SK-N-SH (cell line): ENCODE results near the gene UBR3. TPM values are rescaled to one million over a fixed set of nuclear protein-coding genes. Genes with fewer than 3 reads are reported as not detected.
"Not testable (repeated sequence)": the region's sequence is repeated elsewhere in the genome, so short reads cannot be mapped to it uniquely, and the experiment has no call there.

Experiments
- CTCF ChIA-PET: fragments of 300-600, 350-600 bp; formaldehyde crosslinking; extraction: SDS; loops from one replicate; lab custom pipeline; 2021; lab: Yijun Ruan, JAX
- POLR2A ChIA-PET: fragments of 350-600 bp; sonication (Branson Sonifier 250); formaldehyde crosslinking; extraction: SDS; loops from one replicate; lab custom pipeline; 2020; ENCODE audit warnings: antibody characterized with exemption, inconsistent platforms; lab: Yijun Ruan, JAX
- DNase-seq: peaks from one replicate; pipeline ENCODE4 v3.0.0; 2012
- H2AFZ ChIP-seq: fragments of 200-600 bp; sonication (generic); 2 replicates; pipeline ENCODE4 v1.8.1; 2016; ENCODE audit warnings: antibody characterized with exemption, mild to moderate bottlenecking, low read depth
- H3F3A ChIP-seq: fragments of 200-600 bp; sonication (generic); replicated peaks from 2 replicates; pipeline ENCODE3; 2016; ENCODE audit warnings: antibody characterized with exemption, mild to moderate bottlenecking; ENCODE audit not compliant: insufficient read depth
- H3K27ac ChIP-seq, 2 experiments: fragments of 200-500 bp in 1 of 2; fragments of 200-600 bp in 1 of 2; sonication (Bioruptor generic) in 1 of 2; sonication (generic), shearing (Covaris generic) in 1 of 2; 2 replicates each; pipeline versions ENCODE4 v1.5.1 to v1.6.1; 2014 to 2016; ENCODE audit warnings: low read depth in 2 of 2, inconsistent platforms in 1 of 2, low read length in 1 of 2, mild to moderate bottlenecking in 1 of 2, mixed read lengths in 1 of 2
- H3K27me3 ChIP-seq: fragments of 200-600 bp; sonication (generic), shearing (Covaris generic); 2 replicates; pipeline ENCODE4 v1.6.1; 2016; ENCODE audit warnings: mixed run types; ENCODE audit not compliant: insufficient read depth
- H3K36me3 ChIP-seq, 2 experiments: fragments of 200-500 bp in 1 of 2; fragments of 200-600 bp in 1 of 2; sonication (Bioruptor generic) in 1 of 2; sonication (generic) in 1 of 2; replicated peaks in 1 of 2; 2 replicates each; pipeline versions ENCODE3 to v1.5.1; 2014 to 2016; ENCODE audit warnings: low read length in 1 of 2, mild to moderate bottlenecking in 1 of 2; ENCODE audit not compliant: insufficient read depth in 2 of 2, control insufficient read depth in 1 of 2
- H3K4me1 ChIP-seq, 2 experiments: fragments of 200-500 bp in 1 of 2; fragments of 200-600 bp in 1 of 2; sonication (Bioruptor generic) in 1 of 2; sonication (generic), shearing (Covaris generic) in 1 of 2; 2 replicates each; pipeline versions ENCODE4 v1.5.1 to v1.6.1; 2014 to 2016; ENCODE audit warnings: low read depth in 1 of 2, low read length in 1 of 2, mixed run types in 1 of 2; ENCODE audit not compliant: insufficient read depth in 2 of 2, control insufficient read depth in 1 of 2
- H3K4me2 ChIP-seq: fragments of 200-600 bp; sonication (generic), shearing (Covaris generic); 2 replicates; pipeline ENCODE4 v1.6.1; 2017; ENCODE audit warnings: mixed run types
- H3K4me3 ChIP-seq, 2 experiments: fragments of 200-500 bp in 1 of 2; fragments of 200-600 bp in 1 of 2; sonication (Bioruptor generic) in 1 of 2; sonication (generic), shearing (Covaris generic) in 1 of 2; 2 replicates each; pipeline versions ENCODE4 v1.5.1 to v1.8.1; 2014 to 2016; ENCODE audit warnings: low read depth in 2 of 2, inconsistent platforms in 1 of 2, low read length in 1 of 2, mild to moderate bottlenecking in 1 of 2, mixed read lengths in 1 of 2, moderate library complexity in 1 of 2
- H3K79me2 ChIP-seq: fragments of 200-600 bp; sonication (generic); 2 replicates; pipeline ENCODE4 v1.8.1; 2017; ENCODE audit warnings: mild to moderate bottlenecking; ENCODE audit not compliant: insufficient read depth
- H3K9ac ChIP-seq: fragments of 200-600 bp; sonication (generic); 2 replicates; pipeline ENCODE4 v1.6.1; 2017; ENCODE audit warnings: mixed run types
- H3K9me2 ChIP-seq: fragments of 200-600 bp; sonication (generic); 2 replicates; pipeline ENCODE4 v1.6.1; 2017; ENCODE audit warnings: mixed run types
- H3K9me3 ChIP-seq: fragments of 200-600 bp; sonication (generic); 2 replicates; pipeline ENCODE4 v1.6.1; 2017; ENCODE audit warnings: mixed run types, mild to moderate bottlenecking, moderate library complexity
- H4K20me1 ChIP-seq: fragments of 200-600 bp; sonication (generic); 2 replicates; pipeline ENCODE4 v1.6.1; 2017; ENCODE audit warnings: mild to moderate bottlenecking, mixed run types; ENCODE audit not compliant: insufficient read depth
- EZH2phosphoT487 ChIP-seq: fragments of 200-600 bp; sonication (generic); IDR thresholded peaks from 2 replicates; pipeline ENCODE4 v1.6.1; 2017; ENCODE audit warnings: low read depth, mixed run types, mild to moderate bottlenecking, antibody characterized with exemption, moderate library complexity, borderline replicate concordance
- WGBS: methylation state at CpG from one replicate; pipeline ENCODE4 v1.1.6; 2017; ENCODE audit warnings: low lambda C conversion rate; 5-methylcytosine and 5-hydroxymethylcytosine counted together
- polyA plus RNA-seq, 3 experiments: library from polyadenylated mRNA; depleted of rRNA; stranded (reverse); fragments of >200 nt; gene quantifications; 2 replicates each; pipeline ENCODE4 v1.2.3, GENCODE V29; 2012
- small RNA-seq, 7 experiments: library from RNA; depleted of rRNA; stranded (forward); fragments of <200 nt; gene quantifications; one replicate each; pipeline ENCODE3, GENCODE V24; 2012

The UBR3 gene
- polyA plus RNA-seq, 1 of the 3 experiments (the other 2 are of a cell fraction): 5.2 TPM

DNA sequence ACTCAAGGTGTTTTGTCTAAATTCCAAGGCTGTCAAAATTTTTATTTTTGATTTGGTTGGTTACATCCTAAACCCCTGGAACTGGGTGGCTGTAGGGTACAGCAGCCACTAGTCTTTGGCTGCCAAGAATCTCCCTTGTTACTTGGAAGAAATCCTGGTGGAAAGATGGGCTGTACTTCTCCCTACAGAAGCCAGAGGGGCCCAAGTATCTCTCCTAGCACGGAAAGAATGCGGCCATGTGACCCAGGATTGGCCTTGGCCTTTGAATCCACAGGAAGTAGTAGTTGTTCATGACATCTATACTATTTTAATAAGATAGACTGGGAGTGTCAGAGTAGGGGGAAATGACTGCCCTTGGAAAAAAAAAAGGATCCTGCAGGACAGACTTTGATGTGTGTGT is 296.3 kb downstream of the UBR3 start:
- H3K4me1 ChIP-seq: no peaks in the 10 kb centered on the region
- H2AFZ ChIP-seq: no peak overlapping the region
- H3K4me3 ChIP-seq: no peak overlapping the region
- H3F3A ChIP-seq: no peaks in the 10 kb centered on the region
- H3K27me3 ChIP-seq: no peaks in the 10 kb centered on the region
- TF ChIP-seq EZH2phosphoT487: no peak
- 76% methylated on average over 2 of the region's 2 CpGs for WGBS
- POLR2A ChIA-PET: no interaction called here
- DNase-seq: no peak
- no peaks in the 10 kb centered on the region for H4K20me1 ChIP-seq
- no peak overlapping the region for H3K9ac ChIP-seq
- no peaks in the 10 kb centered on the region for H3K36me3 ChIP-seq
- H3K9me3 ChIP-seq: no peaks in the 10 kb centered on the region
- H3K4me2 ChIP-seq: no peak overlapping the region
- H3K9me2 ChIP-seq: no peaks in the 10 kb centered on the region
- H3K79me2 ChIP-seq: no peaks in the 10 kb centered on the region
- CTCF ChIA-PET: no interaction called here
- no peak overlapping the region for H3K27ac ChIP-seq

DNA sequence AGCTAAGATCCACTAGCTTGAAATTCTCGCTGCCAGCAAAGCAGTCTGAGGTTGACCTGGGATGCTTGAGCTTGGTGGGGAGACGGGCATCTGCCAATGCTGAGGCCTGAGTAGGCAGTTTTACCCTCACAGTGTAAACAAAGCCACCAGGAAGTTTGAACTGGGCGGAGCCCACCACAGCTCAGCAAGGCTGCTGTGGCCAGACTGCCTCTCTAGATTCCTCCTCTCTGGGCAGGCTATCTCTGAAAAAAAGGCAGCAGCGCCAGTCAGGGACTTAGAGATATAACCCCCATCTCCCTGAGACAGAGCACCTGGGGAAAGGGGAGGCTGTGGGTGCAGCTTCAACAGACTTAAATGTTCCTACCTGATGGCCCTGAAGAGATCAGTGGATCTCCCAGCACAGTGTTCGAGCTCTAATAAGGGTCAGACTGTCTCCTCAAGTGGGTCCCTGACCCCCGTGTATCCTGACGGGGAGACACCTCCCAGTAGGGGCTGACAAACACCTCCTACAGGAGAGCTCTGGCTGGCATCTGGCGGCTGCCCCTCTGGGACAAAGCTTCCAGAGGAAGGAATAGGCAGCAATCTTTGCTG is 299.0 kb downstream of the UBR3 start:
- H2AFZ ChIP-seq, H3K9me3 ChIP-seq, H3K36me3 ChIP-seq, H3K9me2 ChIP-seq, POLR2A ChIA-PET, H4K20me1 ChIP-seq, DNase-seq, H3K27me3 ChIP-seq, H3K79me2 ChIP-seq, H3K4me2 ChIP-seq, H3K4me1 ChIP-seq, H3K27ac ChIP-seq, H3K9ac ChIP-seq, H3F3A ChIP-seq, H3K4me3 ChIP-seq: not testable (repeated sequence)
- WGBS: 80% methylated on average over 7 of the region's 8 CpGs
- CTCF ChIA-PET: interaction anchor here (0.9 kb wide), 1 partner anchor 29 kb away, joined by 3 read pairs; no protein-coding TSS in a partner anchor

Small RNAs within 50 kb of the gene (small RNA-seq; reads per million reads assigned to genes)
- 0 reads per million in 7 experiments for gene RNU6-1006P

Other genes starting within 250 kb of the UBR3 start
- gene PPIG, start 243.1 kb upstream of the UBR3 start, polyA plus RNA-seq (2012; rRNA removed): 8.3 and 10.3 TPM in 2 replicates
- 0.03 TPM in 1 of 2 replicates, not detected in the other for gene CFAP210, start 133.0 kb upstream of the UBR3 start, polyA plus RNA-seq (2012; rRNA removed)
- gene PHOSPHO2, start 133.0 kb upstream of the UBR3 start, polyA plus RNA-seq (2012; rRNA removed): 0.99 and 1.1 TPM in 2 replicates
- 5.2 and 6.1 TPM in 2 replicates for gene KLHL23, start 93.6 kb upstream of the UBR3 start, polyA plus RNA-seq (2012; rRNA removed)
- gene SSB, start 28.6 kb upstream of the UBR3 start, polyA plus RNA-seq (2012; rRNA removed): 60.8 and 80.3 TPM in 2 replicates
- gene METTL5, start 2.5 kb upstream of the UBR3 start, polyA plus RNA-seq (2012; rRNA removed): 40.7 and 51.3 TPM in 2 replicates